Body of pancreas (tissue), 4 donors: ENCODE measurements around the gene ALDH1B1. TPM values are rescaled to one million over a fixed set of nuclear protein-coding genes. Genes with fewer than 3 reads are reported as not detected.
"Not testable (repeated sequence)": the region's sequence is repeated elsewhere in the genome, so short reads cannot be mapped to it uniquely, and the experiment has no call there.

Source experiments
- ATAC-seq: fragments of 150-250 bp; one replicate; pipeline ENCODE4 v1.9.1; 2016
- DNase-seq, 4 donors: peaks; one replicate each; pipeline ENCODE4 v3.0.0-alpha.2; 2019
- H3K27ac ChIP-seq, 4 donors: fragments of 200-600 bp; sonication (generic); 1 replicate in 3 of 4; 2 replicates in 1 of 4; pipeline versions ENCODE4 v1.5.1 to v1.6.1; 2016 to 2019; ENCODE audit warnings: mild to moderate bottlenecking in 1 of 4, mixed read lengths in 1 of 4, moderate library complexity in 1 of 4
- H3K27me3 ChIP-seq, 2 donors: fragments of 200-600 bp; sonication (generic); one replicate each; pipeline ENCODE4 v1.6.0; 2016; ENCODE audit warnings: mild to moderate bottlenecking in 1 of 2
- H3K36me3 ChIP-seq, 2 donors: fragments of 200-600 bp; sonication (generic); replicated peaks in 1 of 2; 2 replicates each; pipeline ENCODE4 v1.5.1; 2016; ENCODE audit warnings: low read depth in 2 of 2; ENCODE audit not compliant: insufficient read depth in 1 of 2
- H3K4me1 ChIP-seq: fragments of 200-600 bp; sonication (generic); one replicate; pipeline ENCODE4 v1.6.0; 2016
- H3K4me3 ChIP-seq, 2 donors: fragments of 200-600 bp; sonication (generic); 1 replicate in 1 of 2; 2 replicates in 1 of 2; pipeline ENCODE4 v1.5.1; 2016 to 2019
- H3K9me3 ChIP-seq, 3 donors: fragments of 200-600 bp; sonication (generic); 1 replicate in 2 of 3; 2 replicates in 1 of 3; pipeline ENCODE4 v1.5.1; 2016
- POLR2A ChIP-seq, 3 donors: fragments of 450-650 bp; IDR thresholded peaks; one replicate each; pipeline ENCODE4 v1.6.1; 2016; ENCODE audit warnings: antibody characterized with exemption in 3 of 3, mild to moderate bottlenecking in 2 of 3
- WGBS, 2 donors: methylation state at CpG; one replicate each; pipeline ENCODE4 v1.1.5; 2017; 5-methylcytosine and 5-hydroxymethylcytosine counted together
- intact Hi-C: fragments of 100-400 bp; cut with DNase I; formaldehyde crosslinking; loops from one replicate; pipeline ENCODE4 v1.15.1; 2023
- total RNA-seq, 2 donors: library from RNA; depleted of rRNA; stranded (reverse); fragments of >200 nt; gene quantifications; one replicate each; pipeline ENCODE4 v1.1.0, GENCODE V29; 2016
- TF ChIP-seq, protein P1 (sequence below), 7 experiments: fragments of 450-650 bp in 4 of 7; fragments of 200-600 bp in 3 of 7; sonication (generic) in 3 of 7; IDR thresholded peaks; one replicate each; pipeline ENCODE4 v1.5.1; 2016 to 2019; ENCODE audit warnings: antibody characterized with exemption in 7 of 7

ALDH1B1 gene
- total RNA-seq, 2 donors from 2014 or later, result 11.7 to 17.5 TPM

DNA sequence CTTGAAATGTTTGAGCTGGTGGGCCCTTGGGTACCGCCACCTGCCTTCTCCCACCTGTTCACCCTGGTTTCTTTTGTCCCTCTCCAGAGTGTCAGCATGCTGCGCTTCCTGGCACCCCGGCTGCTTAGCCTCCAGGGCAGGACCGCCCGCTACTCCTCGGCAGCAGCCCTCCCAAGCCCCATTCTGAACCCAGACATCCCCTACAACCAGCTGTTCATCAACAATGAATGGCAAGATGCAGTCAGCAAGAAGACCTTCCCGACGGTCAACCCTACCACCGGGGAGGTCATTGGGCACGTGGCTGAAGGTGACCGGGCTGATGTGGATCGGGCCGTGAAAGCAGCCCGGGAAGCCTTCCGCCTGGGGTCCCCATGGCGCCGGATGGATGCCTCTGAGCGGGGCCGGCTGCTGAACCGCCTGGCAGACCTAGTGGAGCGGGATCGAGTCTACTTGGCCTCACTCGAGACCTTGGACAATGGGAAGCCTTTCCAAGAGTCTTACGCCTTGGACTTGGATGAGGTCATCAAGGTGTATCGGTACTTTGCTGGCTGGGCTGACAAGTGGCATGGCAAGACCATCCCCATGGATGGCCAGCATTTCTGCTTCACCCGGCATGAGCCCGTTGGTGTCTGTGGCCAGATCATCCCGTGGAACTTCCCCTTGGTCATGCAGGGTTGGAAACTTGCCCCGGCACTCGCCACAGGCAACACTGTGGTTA, 3.3 kb downstream of the ALDH1B1 start:
- H3K4me3 ChIP-seq, result no peak overlapping the region
- H3K36me3 ChIP-seq, result peaks cover 0 to 8% of the 10 kb centered on the region in 2 donors
- intact Hi-C loops, result no loop called here
- WGBS, 2 donors, result 81 to 91% methylated on average over 4 to 29 of the region's 30 CpGs
- peaks cover 27% of the 10 kb centered on the region for H3K4me1 ChIP-seq
- no peak for TF ChIP-seq POLR2A (IDR thresholded peaks at IDR 0.05)
- TF ChIP-seq, protein P1, sequence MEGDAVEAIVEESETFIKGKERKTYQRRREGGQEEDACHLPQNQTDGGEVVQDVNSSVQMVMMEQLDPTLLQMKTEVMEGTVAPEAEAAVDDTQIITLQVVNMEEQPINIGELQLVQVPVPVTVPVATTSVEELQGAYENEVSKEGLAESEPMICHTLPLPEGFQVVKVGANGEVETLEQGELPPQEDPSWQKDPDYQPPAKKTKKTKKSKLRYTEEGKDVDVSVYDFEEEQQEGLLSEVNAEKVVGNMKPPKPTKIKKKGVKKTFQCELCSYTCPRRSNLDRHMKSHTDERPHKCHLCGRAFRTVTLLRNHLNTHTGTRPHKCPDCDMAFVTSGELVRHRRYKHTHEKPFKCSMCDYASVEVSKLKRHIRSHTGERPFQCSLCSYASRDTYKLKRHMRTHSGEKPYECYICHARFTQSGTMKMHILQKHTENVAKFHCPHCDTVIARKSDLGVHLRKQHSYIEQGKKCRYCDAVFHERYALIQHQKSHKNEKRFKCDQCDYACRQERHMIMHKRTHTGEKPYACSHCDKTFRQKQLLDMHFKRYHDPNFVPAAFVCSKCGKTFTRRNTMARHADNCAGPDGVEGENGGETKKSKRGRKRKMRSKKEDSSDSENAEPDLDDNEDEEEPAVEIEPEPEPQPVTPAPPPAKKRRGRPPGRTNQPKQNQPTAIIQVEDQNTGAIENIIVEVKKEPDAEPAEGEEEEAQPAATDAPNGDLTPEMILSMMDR (IDR thresholded peaks at IDR 0.05), result no peak
- no peaks in the 10 kb centered on the region for H3K27me3 ChIP-seq
- no peak overlapping the region for H3K27ac ChIP-seq
- ATAC-seq, result no peak
- no peaks in the 10 kb centered on the region for H3K9me3 ChIP-seq
- DNase-seq, result no peak

- H3K27ac ChIP-seq, result no peak overlapping the region
Observed at GRCh38 chr9:38396371-38396671, 3.8 kb downstream of the ALDH1B1 start.

DNA sequence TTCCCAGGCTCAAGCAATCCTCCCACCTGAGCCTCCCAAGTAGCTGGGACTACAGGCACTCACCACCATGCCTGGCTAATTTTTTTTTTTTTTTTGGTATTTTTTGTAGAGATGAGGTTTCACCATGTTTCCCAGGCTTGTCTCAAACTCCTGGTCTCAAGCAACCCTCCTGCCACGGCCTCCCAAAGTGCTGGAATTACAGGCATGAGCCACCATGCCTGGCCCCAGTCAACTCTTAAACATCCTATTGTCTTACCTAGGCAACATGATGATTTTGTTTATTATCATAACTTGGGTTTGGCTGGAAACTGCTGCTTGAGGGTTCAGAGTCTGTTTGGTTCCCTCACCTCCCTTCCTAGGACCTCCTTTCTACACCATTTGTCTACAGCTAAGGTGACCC, 6.7 kb downstream of the ALDH1B1 start:
- 77 to 83% methylated on average over 1 of the region's 1 CpG for WGBS, 2 donors
- intact Hi-C loops, result not testable (repeated sequence)

More at GRCh38 chr9:38396371-38396671, 3.8 kb downstream of the ALDH1B1 start:
- ATAC-seq (no peak), DNase-seq (no peak)
- intact Hi-C loops, result no loop called here
- Histone ChIP-seq H3K27me3 (no peaks in the 10 kb centered on the region), H3K4me3 (no peak overlapping the region), H3K9me3 (no peaks in the 10 kb centered on the region), H3K4me1 (peaks cover 24% of the 10 kb centered on the region), H3K36me3 (peaks cover 0 to 8% of the 10 kb centered on the region in 2 donors)
- TF ChIP-seq POLR2A (IDR thresholded peaks at IDR 0.05), result no peak
- TF ChIP-seq, protein P1 (IDR thresholded peaks at IDR 0.05), result no peak
- WGBS, 2 donors, result 82 to 100% methylated on average over 3 to 10 of the region's 10 CpGs

DNA sequence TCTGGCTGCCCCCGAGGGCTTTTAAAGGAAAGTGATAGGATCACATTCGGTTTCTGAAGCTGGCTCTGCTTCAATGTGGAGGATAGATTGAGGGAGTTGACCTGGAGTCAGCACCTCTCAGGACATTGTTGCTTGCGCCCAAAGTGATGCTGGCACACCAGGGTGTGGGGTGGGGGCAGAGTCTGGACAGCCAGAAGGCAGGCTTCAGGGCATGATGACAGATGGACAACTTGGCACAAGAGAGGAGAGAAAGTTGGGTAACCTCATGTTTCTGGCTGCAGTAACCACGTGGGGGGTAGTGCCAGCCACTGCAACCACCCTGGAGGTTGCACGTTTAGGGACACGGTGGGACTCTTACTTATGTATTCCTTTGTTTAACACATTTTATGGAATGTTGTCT, 9.5 kb downstream of the ALDH1B1 start:
- H3K27me3 ChIP-seq, result no peaks in the 10 kb centered on the region
- H3K4me1 ChIP-seq, result peaks cover 5% of the 10 kb centered on the region
- TF ChIP-seq POLR2A (IDR thresholded peaks at IDR 0.05), result no peak
- TF ChIP-seq, protein P1 (IDR thresholded peaks at IDR 0.05), result no peak
- H3K36me3 ChIP-seq, result peaks cover 0 to 1% of the 10 kb centered on the region in 2 donors
- H3K9me3 ChIP-seq, result no peaks in the 10 kb centered on the region
- 48 to 57% methylated on average over 5 to 6 of the region's 6 CpGs for WGBS, 2 donors
- ATAC-seq (no peak), DNase-seq (no peak)
- no peak overlapping the region for H3K4me3 ChIP-seq
- intact Hi-C loops, result loop anchor here (10.0 kb wide), 1 partner anchor 657 kb away; no protein-coding TSS in a partner anchor
- H3K27ac ChIP-seq, result no peak overlapping the region

More for the DNA sequence above, 6.7 kb downstream of the ALDH1B1 start:
- H3K4me3 ChIP-seq, H3K27ac ChIP-seq, ATAC-seq, H3K9me3 ChIP-seq, H3K4me1 ChIP-seq, DNase-seq, H3K36me3 ChIP-seq, H3K27me3 ChIP-seq: not testable (repeated sequence)

DNA sequence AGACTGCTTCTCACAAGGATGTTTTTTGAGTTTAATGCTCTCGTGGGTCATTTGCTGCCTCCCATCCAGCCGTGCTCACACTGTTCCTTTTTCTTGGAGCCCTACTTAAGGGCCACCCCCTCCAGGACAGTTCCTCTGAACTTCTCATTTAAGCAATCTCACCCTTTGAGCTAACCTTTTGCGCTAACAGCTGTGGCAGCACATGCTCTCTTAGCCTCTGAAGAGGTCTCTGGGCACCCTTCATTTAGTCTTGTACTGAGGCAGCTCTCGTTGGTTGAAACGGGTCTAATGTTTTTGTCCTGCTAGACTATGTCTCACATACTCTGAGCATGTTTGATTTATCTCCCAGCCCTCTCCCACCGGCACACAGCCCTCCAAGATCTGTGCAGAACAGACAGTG, 11.8 kb downstream of the ALDH1B1 start:
- intact Hi-C loops, result loop anchor here (10.0 kb wide), 1 partner anchor 660 kb away; no protein-coding TSS in a partner anchor
- Histone ChIP-seq H3K27ac (no peak overlapping the region), H3K4me1 (peaks cover 5% of the 10 kb centered on the region), H3K9me3 (no peaks in the 10 kb centered on the region), H3K4me3 (no peak overlapping the region), H3K27me3 (no peaks in the 10 kb centered on the region), H3K36me3 (no peaks in the 10 kb centered on the region)
- WGBS, 2 donors, result 46 to 59% methylated on average over 6 of the region's 6 CpGs
- DNase-seq (no peak), ATAC-seq (no peak)
- TF ChIP-seq, protein P1 (IDR thresholded peaks at IDR 0.05), result no peak
- TF ChIP-seq POLR2A (IDR thresholded peaks at IDR 0.05), result no peak
